Peyer's patch (tissue), 4 donors: ENCODE measurements around the gene MACROD2. TPM values are rescaled to one million over a fixed set of nuclear protein-coding genes. Genes with fewer than 3 reads are reported as not detected.

Experiments used
- DNase-seq, 3 donors: peaks; one replicate each; pipeline ENCODE4 v3.0.0-alpha.2; 2017 to 2019
- H3K27ac ChIP-seq, 4 donors: fragments of 200-600 bp; sonication (generic); one replicate each; pipeline ENCODE4 v1.5.1; 2016 to 2019
- H3K27me3 ChIP-seq, 2 donors: fragments of 200-600 bp; sonication (generic); one replicate each; pipeline ENCODE4 v1.5.1; 2019
- H3K36me3 ChIP-seq, 3 donors: fragments of 200-600 bp; sonication (generic); one replicate each; pipeline ENCODE4 v1.5.1; 2016 to 2019
- H3K4me1 ChIP-seq, 4 donors: fragments of 200-600 bp; sonication (generic); one replicate each; pipeline ENCODE4 v1.5.1; 2016 to 2019
- H3K4me3 ChIP-seq, 4 donors: fragments of 200-600 bp; sonication (generic); 1 replicate in 3 of 4; 2 replicates in 1 of 4; pipeline ENCODE4 v1.5.1; 2016 to 2019; ENCODE audit warnings: mild to moderate bottlenecking in 1 of 4
- H3K9me3 ChIP-seq, 4 donors: fragments of 200-600 bp; sonication (generic); one replicate each; pipeline ENCODE4 v1.5.1; 2016 to 2019; ENCODE audit warnings: mild to moderate bottlenecking in 1 of 4
- CTCF ChIP-seq, 6 experiments: fragments of 450-650 bp in 4 of 6; fragments of 200-600 bp in 2 of 6; sonication (generic) in 1 of 6; IDR thresholded peaks; one replicate each; pipeline ENCODE4 v1.5.1; 2017 to 2019; ENCODE audit warnings: antibody characterized with exemption in 6 of 6, mild to moderate bottlenecking in 3 of 6, moderate library complexity in 1 of 6
- POLR2A ChIP-seq, 2 donors: fragments of 450-650 bp; IDR thresholded peaks; one replicate each; pipeline ENCODE4 v1.5.1; 2017; ENCODE audit warnings: antibody characterized with exemption in 2 of 2, mild to moderate bottlenecking in 2 of 2, moderate library complexity in 2 of 2
- total RNA-seq, 4 donors: library from RNA; depleted of rRNA; stranded (reverse); fragments of >200 nt; gene quantifications; one replicate each; pipeline ENCODE4 v1.1.0, GENCODE V29; 2016

Gene MACROD2
- total RNA-seq, 4 donors from 2014 or later, result 2.5 to 10.7 (median 6.5) TPM

- Histone ChIP-seq H3K27ac (no peak overlapping the region), H3K4me1 (no peaks in the 10 kb centered on the region), H3K27me3 (no peaks in the 10 kb centered on the region), H3K4me3 (no peak overlapping the region), H3K36me3 (no peaks in the 10 kb centered on the region), H3K9me3 (no peaks in the 10 kb centered on the region)
- DNase-seq, result no peak
- no peak for TF ChIP-seq POLR2A (IDR thresholded peaks at IDR 0.05)
Measured at GRCh38 chr20:15399781-15400180, 1404.5 kb downstream of the MACROD2 start.

- TF ChIP-seq CTCF (IDR thresholded peaks at IDR 0.05) (no peak), POLR2A (IDR thresholded peaks at IDR 0.05) (no peak)
- Histone ChIP-seq H3K27ac (no peak overlapping the region), H3K27me3 (no peaks in the 10 kb centered on the region), H3K4me3 (no peak overlapping the region), H3K4me1 (no peaks in the 10 kb centered on the region), H3K9me3 (no peaks in the 10 kb centered on the region), H3K36me3 (no peaks in the 10 kb centered on the region)
- DNase-seq, result no peak
Measured at GRCh38 chr20:15406072-15406471, 1410.8 kb downstream of the MACROD2 start.

- no peaks in the 10 kb centered on the region for H3K27me3 ChIP-seq
- no peak overlapping the region for H3K27ac ChIP-seq
- no peak for TF ChIP-seq CTCF (IDR thresholded peaks at IDR 0.05)
- no peak for TF ChIP-seq POLR2A (IDR thresholded peaks at IDR 0.05)
- no peak for DNase-seq
- H3K36me3 ChIP-seq, result no peaks in the 10 kb centered on the region
- H3K9me3 ChIP-seq, result no peaks in the 10 kb centered on the region
- H3K4me1 ChIP-seq, result no peaks in the 10 kb centered on the region
- no peak overlapping the region for H3K4me3 ChIP-seq
Measured at GRCh38 chr20:15411781-15412180, 1416.5 kb downstream of the MACROD2 start.

- no peak for DNase-seq
- H3K4me1 ChIP-seq, result no peaks in the 10 kb centered on the region
- no peaks in the 10 kb centered on the region for H3K27me3 ChIP-seq
- H3K9me3 ChIP-seq, result no peaks in the 10 kb centered on the region
- H3K4me3 ChIP-seq, result no peak overlapping the region
- H3K36me3 ChIP-seq, result no peaks in the 10 kb centered on the region
- TF ChIP-seq CTCF (IDR thresholded peaks at IDR 0.05), result no peak
- no peak for TF ChIP-seq POLR2A (IDR thresholded peaks at IDR 0.05)
- H3K27ac ChIP-seq, result no peak overlapping the region
Measured at GRCh38 chr20:15415908-15416307, 1420.6 kb downstream of the MACROD2 start.

- H3K36me3 ChIP-seq, result no peaks in the 10 kb centered on the region
- no peaks in the 10 kb centered on the region for H3K4me1 ChIP-seq
- no peak overlapping the region for H3K27ac ChIP-seq
- DNase-seq, result no peak
- TF ChIP-seq CTCF (IDR thresholded peaks at IDR 0.05) (no peak), POLR2A (IDR thresholded peaks at IDR 0.05) (no peak)
- H3K27me3 ChIP-seq, result no peaks in the 10 kb centered on the region
- no peaks in the 10 kb centered on the region for H3K9me3 ChIP-seq
- H3K4me3 ChIP-seq, result no peak overlapping the region
Measured at GRCh38 chr20:15419856-15420255, 1424.5 kb downstream of the MACROD2 start.

- Histone ChIP-seq H3K27me3 (no peaks in the 10 kb centered on the region), H3K9me3 (no peaks in the 10 kb centered on the region), H3K4me1 (no peaks in the 10 kb centered on the region), H3K27ac (no peak overlapping the region), H3K4me3 (no peak overlapping the region), H3K36me3 (no peaks in the 10 kb centered on the region)
- TF ChIP-seq CTCF (IDR thresholded peaks at IDR 0.05) (no peak), POLR2A (IDR thresholded peaks at IDR 0.05) (no peak)
- no peak for DNase-seq
Measured at GRCh38 chr20:15422966-15423365, 1427.7 kb downstream of the MACROD2 start.
